Measurements from ENCODE around the gene PLEKHN1. TPM values are rescaled to one million over a fixed set of nuclear protein-coding genes. Genes with fewer than 3 reads are reported as not detected.

The PLEKHN1 gene
- total and polyA plus RNA-seq, 8 donors: 0.11 to 5.1 (median 0.55) TPM

GRCh38 chr1:923131-923990, 42.9 kb upstream of the PLEKHN1 start, which contains the start of gene SAMD11:
TSS of gene SAMD11 (plus strand) at chr1:923923. CDS start at chr1:924432, 509 bp downstream.
- peaks cover 42 to 99% of the 10 kb centered on the region in 2 donors for H3K27me3 ChIP-seq
- no peak within 1 kb of the TSS for H3K27ac ChIP-seq
- H3K36me3 ChIP-seq: no peaks in the 10 kb centered on the region
- H3K4me3 ChIP-seq: peak within 1 kb of the TSS; percentile 36 to 44
- no peak for TF ChIP-seq CTCF (IDR thresholded peaks at IDR 0.05)
- intact Hi-C loops (cut with DNase I): no loop called here
- DNase-seq (peak; percentile 76 to 90 (median 86)), ATAC-seq (peak; percentile 69)
- H3K4me1 ChIP-seq: peaks cover 22 to 47% of the 10 kb centered on the region in 2 donors
- no peaks in the 10 kb centered on the region for H3K9me3 ChIP-seq

GRCh38 chr1:923991-924655, 42.2 kb upstream of the PLEKHN1 start:
- ATAC-seq (no peak), DNase-seq (no peak)
- intact Hi-C loops (cut with DNase I): no loop called here
- peaks cover 42 to 98% of the 10 kb centered on the region in 2 donors for H3K27me3 ChIP-seq
- H3K9me3 ChIP-seq: no peaks in the 10 kb centered on the region
- H3K36me3 ChIP-seq: no peaks in the 10 kb centered on the region
- peaks cover 22 to 47% of the 10 kb centered on the region in 2 donors for H3K4me1 ChIP-seq
- TF ChIP-seq CTCF (IDR thresholded peaks at IDR 0.05): no peak
- peak overlapping the region; percentile 36 to 44 for H3K4me3 ChIP-seq
- no peak overlapping the region for H3K27ac ChIP-seq

- no peak for TF ChIP-seq CTCF (IDR thresholded peaks at IDR 0.05)
- ATAC-seq (peak; percentile 4), DNase-seq (peak in 2 of 4 donors; percentile 35 to 57)
- Histone ChIP-seq H3K4me1 (peaks cover 22 to 47% of the 10 kb centered on the region in 2 donors), H3K4me3 (peak overlapping the region; percentile 36 to 44), H3K9me3 (no peaks in the 10 kb centered on the region), H3K27me3 (peaks cover 42 to 98% of the 10 kb centered on the region in 2 donors), H3K36me3 (no peaks in the 10 kb centered on the region), H3K27ac (no peak overlapping the region)
- intact Hi-C loops (cut with DNase I): no loop called here
Measured at GRCh38 chr1:924656-925560, 41.4 kb upstream of the PLEKHN1 start.

- ATAC-seq (peak; percentile 34), DNase-seq (peak in 2 of 4 donors; percentile 54 to 73)
- H3K27ac ChIP-seq: no peak overlapping the region
- TF ChIP-seq CTCF (IDR thresholded peaks at IDR 0.05): no peak
- H3K4me1 ChIP-seq: peaks cover 16 to 39% of the 10 kb centered on the region in 2 donors
- peak overlapping the region; percentile 16 to 23 for H3K4me3 ChIP-seq
- intact Hi-C loops (cut with DNase I): no loop called here
- H3K9me3 ChIP-seq: no peaks in the 10 kb centered on the region
- H3K36me3 ChIP-seq: no peaks in the 10 kb centered on the region
- peaks cover 42 to 98% of the 10 kb centered on the region in 2 donors for H3K27me3 ChIP-seq
Measured at GRCh38 chr1:925561-926421, 40.5 kb upstream of the PLEKHN1 start.

Data from left lung (tissue), 10 donors.